HEK293 (cell line): Measurements from ENCODE around the gene MYD88.

ENCODE experiments used
- CTCF ChIA-PET: fragments of 350-600 bp; formaldehyde crosslinking; extraction: SDS; loops from one replicate; lab custom pipeline; 2021; ENCODE audit warnings: antibody characterized with exemption; lab: Yijun Ruan, JAX
- POLR2A ChIA-PET: fragments of 300-600 bp; formaldehyde crosslinking; extraction: SDS; loops from one replicate; lab custom pipeline; 2020; ENCODE audit warnings: antibody characterized with exemption, inconsistent platforms; lab: Yijun Ruan, JAX
- H3K27ac ChIP-seq: fragments of 200-500 bp; sonication (Bioruptor generic); 2 replicates; pipeline ENCODE4 v1.5.1; 2014; ENCODE audit warnings: low read depth, low read length, control low read depth, inconsistent platforms; ENCODE audit errors: extremely low read depth
- H3K36me3 ChIP-seq, 2 experiments: fragments of 200-500 bp in 1 of 2; sonication (Bioruptor generic) in 1 of 2; 1 replicate in 1 of 2; 2 replicates in 1 of 2; pipeline ENCODE4 v1.5.1; 2014 to 2017; ENCODE audit warnings: inconsistent platforms in 2 of 2, low read length in 2 of 2; ENCODE audit not compliant: control insufficient read depth in 2 of 2, insufficient read depth in 1 of 2
- H3K4me1 ChIP-seq: fragments of 200-500 bp; sonication (Bioruptor generic); 2 replicates; pipeline ENCODE4 v1.5.1; 2014; ENCODE audit warnings: mild to moderate bottlenecking, low read length, inconsistent platforms; ENCODE audit not compliant: control insufficient read depth, insufficient read depth
- H3K4me3 ChIP-seq: 2 replicates; pipeline ENCODE4 v1.5.1; 2011; ENCODE audit warnings: low read depth, mild to moderate bottlenecking, control low read depth, low read length, moderate library complexity
- H3K9me3 ChIP-seq: fragments of 200-500 bp; sonication (Bioruptor generic); 2 replicates; pipeline ENCODE4 v1.5.1; 2014; ENCODE audit warnings: low read depth, low read length, inconsistent platforms; ENCODE audit not compliant: control insufficient read depth, insufficient read depth
- HOXC10 ChIP-seq: sonication (generic); formaldehyde crosslinking; IDR thresholded peaks from 2 replicates; pipeline ENCODE4 v1.8.1; 2023; ENCODE audit warnings: mild to moderate bottlenecking, missing genetic modification reagents
- KLF1 ChIP-seq: fragments of 450-650 bp; formaldehyde crosslinking; IDR thresholded peaks from 2 replicates; pipeline ENCODE4 v1.5.1; 2016; ENCODE audit warnings: missing biosample characterization, missing genetic modification characterization
- OSR2 ChIP-seq: fragments of 450-650 bp; formaldehyde crosslinking; IDR thresholded peaks from 2 replicates; pipeline ENCODE4 v1.5.1; 2016; ENCODE audit warnings: missing biosample characterization, missing genetic modification characterization
- SALL2 ChIP-seq: fragments of 450-650 bp; formaldehyde crosslinking; IDR thresholded peaks from 2 replicates; pipeline ENCODE4 v1.5.0; 2017; ENCODE audit warnings: missing biosample characterization, mild to moderate bottlenecking, missing genetic modification characterization, borderline replicate concordance
- ZNF121 ChIP-seq: fragments of 450-650 bp; formaldehyde crosslinking; IDR thresholded peaks from 2 replicates; pipeline ENCODE4 v1.5.1; 2016; ENCODE audit warnings: missing biosample characterization, missing genetic modification characterization
- ZNF138 ChIP-seq: fragments of 450-650 bp; formaldehyde crosslinking; IDR thresholded peaks from 2 replicates; pipeline ENCODE4 v1.5.1; 2016; ENCODE audit warnings: missing biosample characterization, missing genetic modification characterization, borderline replicate concordance
- ZNF155 ChIP-seq: fragments of 450-650 bp; formaldehyde crosslinking; IDR thresholded peaks from 2 replicates; pipeline ENCODE4 v1.5.1; 2016; ENCODE audit warnings: missing biosample characterization, missing genetic modification characterization
- ZNF366 ChIP-seq: fragments of 450-650 bp; formaldehyde crosslinking; conservative IDR thresholded peaks from 2 replicates; pipeline ENCODE4 v1.5.1; 2016; ENCODE audit warnings: missing biosample characterization, missing genetic modification characterization
- ZNF423 ChIP-seq: fragments of 450-650 bp; formaldehyde crosslinking; IDR thresholded peaks from 2 replicates; pipeline ENCODE4 v1.5.1; 2016; ENCODE audit warnings: missing biosample characterization, missing genetic modification characterization
- ZNF433 ChIP-seq: fragments of 450-650 bp; formaldehyde crosslinking; IDR thresholded peaks from 2 replicates; pipeline ENCODE4 v1.5.1; 2016; ENCODE audit warnings: missing biosample characterization, missing genetic modification characterization, low read depth
- ZNF530 ChIP-seq: fragments of 450-650 bp; formaldehyde crosslinking; IDR thresholded peaks from 2 replicates; pipeline ENCODE4 v1.5.1; 2016; ENCODE audit warnings: low read depth, missing biosample characterization, missing genetic modification characterization
- ZNF585B ChIP-seq: fragments of 450-650 bp; formaldehyde crosslinking; IDR thresholded peaks from 2 replicates; pipeline ENCODE4 v1.5.1; 2016; ENCODE audit warnings: missing biosample characterization, missing genetic modification characterization
- ZNF600 ChIP-seq: fragments of 450-650 bp; formaldehyde crosslinking; IDR thresholded peaks from 2 replicates; pipeline ENCODE4 v1.5.1; 2016; ENCODE audit warnings: missing biosample characterization, missing genetic modification characterization
- ZNF610 ChIP-seq: fragments of 450-650 bp; formaldehyde crosslinking; IDR thresholded peaks from 2 replicates; pipeline ENCODE4 v1.5.1; 2016; ENCODE audit warnings: missing biosample characterization, missing genetic modification characterization, borderline replicate concordance
- ZNF629 ChIP-seq: fragments of 450-650 bp; formaldehyde crosslinking; IDR thresholded peaks from 2 replicates; pipeline ENCODE4 v1.5.1; 2017; ENCODE audit warnings: missing biosample characterization, missing genetic modification characterization
- ZNF677 ChIP-seq: fragments of 450-650 bp; IDR thresholded peaks from 2 replicates; pipeline ENCODE4 v1.5.0; 2018; ENCODE audit warnings: missing biosample characterization, mild to moderate bottlenecking, missing genetic modification characterization, moderate library complexity
- ZNF792 ChIP-seq: fragments of 450-650 bp; formaldehyde crosslinking; IDR thresholded peaks from 2 replicates; pipeline ENCODE4 v1.5.1; 2016; ENCODE audit warnings: missing biosample characterization, missing genetic modification characterization
- TF ChIP-seq, protein P1 (sequence below): fragments of 450-650 bp; formaldehyde crosslinking; IDR thresholded peaks from 2 replicates; pipeline ENCODE4 v1.5.1; 2016; ENCODE audit warnings: missing biosample characterization, missing genetic modification characterization
- TF ChIP-seq, protein P2 (sequence below): fragments of 450-650 bp; formaldehyde crosslinking; IDR thresholded peaks from 2 replicates; pipeline ENCODE4 v1.5.1; 2016; ENCODE audit warnings: missing biosample characterization, missing genetic modification characterization
- TF ChIP-seq, protein P3 (sequence below): fragments of 450-650 bp; formaldehyde crosslinking; IDR thresholded peaks from 2 replicates; pipeline ENCODE4 v1.5.1; 2016; ENCODE audit warnings: missing biosample characterization, missing genetic modification characterization, low read depth

MYD88 gene

DNA sequence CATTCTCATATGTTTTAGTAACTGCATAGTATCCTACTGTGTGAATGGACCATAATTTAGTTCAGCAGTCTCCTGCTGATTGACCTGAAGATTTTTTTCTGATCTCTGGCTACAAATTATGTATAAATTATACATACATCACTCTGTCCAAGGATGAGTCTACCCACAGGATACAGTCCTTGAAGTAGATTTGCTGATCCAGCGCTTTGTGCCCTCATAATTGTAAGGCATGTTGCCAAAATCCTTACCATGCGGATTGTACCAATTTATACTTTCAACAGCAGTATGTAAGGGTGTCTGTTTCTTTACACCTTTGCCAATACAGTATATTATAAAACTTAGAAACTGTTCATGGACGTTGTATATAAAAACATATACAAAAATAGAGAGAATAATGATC lies 48.0 kb upstream of the MYD88 start (continued):
- TF ChIP-seq OSR2 (tag by site-specific recombination): no peak

DNA sequence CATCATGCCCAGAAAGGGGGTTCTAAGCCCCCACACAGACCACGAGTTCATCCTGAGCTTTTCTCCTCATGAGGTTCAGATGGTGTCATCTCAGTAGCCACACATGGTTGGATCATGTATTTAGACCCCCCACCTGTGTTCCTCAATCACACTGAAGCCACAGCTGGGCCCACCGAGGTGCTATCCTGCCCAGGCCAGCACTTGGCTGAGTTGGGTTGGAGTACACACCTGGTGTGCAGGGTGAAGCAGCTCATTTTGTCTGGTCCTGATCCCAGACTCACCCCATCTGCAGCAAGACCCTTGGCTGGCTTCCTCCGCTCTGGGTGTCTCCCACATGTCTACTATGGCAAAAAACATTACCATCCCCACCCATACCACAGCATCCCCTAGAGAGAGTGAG lies 43.5 kb upstream of the MYD88 start:
- Histone ChIP-seq H3K36me3 (no peaks in the 10 kb centered on the region), H3K27ac (no peak overlapping the region), H3K4me1 (no peaks in the 10 kb centered on the region), H3K9me3 (no peaks in the 10 kb centered on the region), H3K4me3 (no peak overlapping the region)
- POLR2A ChIA-PET: no interaction called here
- CTCF ChIA-PET: interaction anchor here (1.0 kb wide), 1 partner anchor 241 kb away, joined by 3 read pairs; no protein-coding TSS in a partner anchor
- TF ChIP-seq ZNF792 (tag by site-specific recombination) (no peak), SALL2 (tag by site-specific recombination) (no peak), ZNF155 (no peak), ZNF677 (tag by site-specific recombination) (no peak), ZNF138 (tag by site-specific recombination) (no peak), ZNF366 (tag by site-specific recombination) (no peak), ZNF585B (tag by site-specific recombination) (no peak), ZNF629 (tag by site-specific recombination) (no peak), ZNF423 (no peak), KLF1 (tag by site-specific recombination) (no peak), ZNF121 (tag by site-specific recombination) (no peak), ZNF530 (tag by site-specific recombination) (no peak), ZNF600 (tag by site-specific recombination) (no peak), ZNF610 (tag by site-specific recombination) (no peak), HOXC10 (CRISPR knock-in tag) (no peak), ZNF433 (tag by site-specific recombination) (no peak)
- TF ChIP-seq, protein P1, sequence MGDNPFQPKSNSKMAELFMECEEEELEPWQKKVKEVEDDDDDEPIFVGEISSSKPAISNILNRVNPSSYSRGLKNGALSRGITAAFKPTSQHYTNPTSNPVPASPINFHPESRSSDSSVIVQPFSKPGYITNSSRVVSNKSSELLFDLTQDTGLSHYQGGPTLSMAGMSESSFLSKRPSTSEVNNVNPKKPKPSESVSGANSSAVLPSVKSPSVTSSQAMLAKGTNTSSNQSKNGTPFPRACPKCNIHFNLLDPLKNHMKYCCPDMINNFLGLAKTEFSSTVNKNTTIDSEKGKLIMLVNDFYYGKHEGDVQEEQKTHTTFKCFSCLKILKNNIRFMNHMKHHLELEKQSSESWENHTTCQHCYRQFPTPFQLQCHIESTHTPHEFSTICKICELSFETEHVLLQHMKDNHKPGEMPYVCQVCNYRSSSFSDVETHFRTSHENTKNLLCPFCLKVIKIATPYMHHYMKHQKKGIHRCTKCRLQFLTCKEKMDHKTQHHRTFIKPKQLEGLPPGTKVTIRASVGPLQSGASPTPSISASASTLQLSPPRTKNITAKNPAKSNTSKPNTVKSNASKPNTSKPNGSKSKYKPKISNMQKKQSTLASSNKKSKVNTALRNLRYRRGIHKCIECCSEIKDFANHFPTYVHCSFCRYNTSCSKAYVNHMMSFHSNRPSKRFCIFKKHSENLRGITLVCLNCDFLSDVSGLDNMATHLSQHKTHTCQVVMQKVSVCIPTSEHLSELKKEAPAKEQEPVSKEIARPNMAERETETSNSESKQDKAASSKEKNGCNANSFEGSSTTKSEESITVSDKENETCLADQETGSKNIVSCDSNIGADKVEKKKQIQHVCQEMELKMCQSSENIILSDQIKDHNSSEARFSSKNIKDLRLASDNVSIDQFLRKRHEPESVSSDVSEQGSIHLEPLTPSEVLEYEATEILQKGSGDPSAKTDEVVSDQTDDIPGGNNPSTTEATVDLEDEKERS (tag by site-specific recombination): no peak
- TF ChIP-seq, protein P2, sequence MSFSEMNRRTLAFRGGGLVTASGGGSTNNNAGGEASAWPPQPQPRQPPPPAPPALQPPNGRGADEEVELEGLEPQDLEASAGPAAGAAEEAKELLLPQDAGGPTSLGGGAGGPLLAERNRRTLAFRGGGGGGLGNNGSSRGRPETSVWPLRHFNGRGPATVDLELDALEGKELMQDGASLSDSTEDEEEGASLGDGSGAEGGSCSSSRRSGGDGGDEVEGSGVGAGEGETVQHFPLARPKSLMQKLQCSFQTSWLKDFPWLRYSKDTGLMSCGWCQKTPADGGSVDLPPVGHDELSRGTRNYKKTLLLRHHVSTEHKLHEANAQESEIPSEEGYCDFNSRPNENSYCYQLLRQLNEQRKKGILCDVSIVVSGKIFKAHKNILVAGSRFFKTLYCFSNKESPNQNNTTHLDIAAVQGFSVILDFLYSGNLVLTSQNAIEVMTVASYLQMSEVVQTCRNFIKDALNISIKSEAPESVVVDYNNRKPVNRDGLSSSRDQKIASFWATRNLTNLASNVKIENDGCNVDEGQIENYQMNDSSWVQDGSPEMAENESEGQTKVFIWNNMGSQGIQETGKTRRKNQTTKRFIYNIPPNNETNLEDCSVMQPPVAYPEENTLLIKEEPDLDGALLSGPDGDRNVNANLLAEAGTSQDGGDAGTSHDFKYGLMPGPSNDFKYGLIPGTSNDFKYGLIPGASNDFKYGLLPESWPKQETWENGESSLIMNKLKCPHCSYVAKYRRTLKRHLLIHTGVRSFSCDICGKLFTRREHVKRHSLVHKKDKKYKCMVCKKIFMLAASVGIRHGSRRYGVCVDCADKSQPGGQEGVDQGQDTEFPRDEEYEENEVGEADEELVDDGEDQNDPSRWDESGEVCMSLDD: no peak
- TF ChIP-seq, protein P3, sequence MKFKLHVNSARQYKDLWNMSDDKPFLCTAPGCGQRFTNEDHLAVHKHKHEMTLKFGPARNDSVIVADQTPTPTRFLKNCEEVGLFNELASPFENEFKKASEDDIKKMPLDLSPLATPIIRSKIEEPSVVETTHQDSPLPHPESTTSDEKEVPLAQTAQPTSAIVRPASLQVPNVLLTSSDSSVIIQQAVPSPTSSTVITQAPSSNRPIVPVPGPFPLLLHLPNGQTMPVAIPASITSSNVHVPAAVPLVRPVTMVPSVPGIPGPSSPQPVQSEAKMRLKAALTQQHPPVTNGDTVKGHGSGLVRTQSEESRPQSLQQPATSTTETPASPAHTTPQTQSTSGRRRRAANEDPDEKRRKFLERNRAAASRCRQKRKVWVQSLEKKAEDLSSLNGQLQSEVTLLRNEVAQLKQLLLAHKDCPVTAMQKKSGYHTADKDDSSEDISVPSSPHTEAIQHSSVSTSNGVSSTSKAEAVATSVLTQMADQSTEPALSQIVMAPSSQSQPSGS (tag by site-specific recombination): no peak
